SK-N-MC (cell line): ENCODE results near the gene DHCR7.

Experiments
- EZH2 ChIP-seq: fragments of 200-600 bp; sonication (generic); IDR thresholded peaks from one replicate; pipeline ENCODE4 v1.6.1; 2017; ENCODE audit warnings: antibody characterized with exemption
- POLR2AphosphoS5 ChIP-seq: IDR thresholded peaks from 2 replicates; pipeline ENCODE4 v1.6.1; 2012; ENCODE audit warnings: mild to moderate bottlenecking, low read depth, low read length, borderline replicate concordance

GRCh38 chr11:71465054-71465453 lies 16.9 kb upstream of the DHCR7 start:
- no peak for TF ChIP-seq EZH2
- no peak for TF ChIP-seq POLR2AphosphoS5
